Stimulated activated CD4-positive, alpha-beta T cell treated with anti-CD3 and anti-CD28 coated beads, Interleukin-4, amount 100 ng/mL, for 1 hour (primary cell): Measurements from ENCODE around the gene PKHD1.

ENCODE experiments used
- DNase-seq: peaks from one replicate; pipeline ENCODE4 v3.0.0-alpha.2; 2020

Gene PKHD1

GRCh38 chr6:51600514-51600913 is 486.9 kb downstream of the PKHD1 start:
- DNase-seq = no peak

- no peak for DNase-seq
These were observed 489.2 kb downstream of the PKHD1 start for GRCh38 chr6:51598171-51598570.

GRCh38 chr6:51594981-51595380 is 492.4 kb downstream of the PKHD1 start:
- DNase-seq = no peak

GRCh38 chr6:51585264-51585663 is 502.1 kb downstream of the PKHD1 start:
- DNase-seq = no peak

GRCh38 chr6:51584163-51584562 is 503.2 kb downstream of the PKHD1 start:
- no peak for DNase-seq

GRCh38 chr6:51578994-51579393 is 508.4 kb downstream of the PKHD1 start:
- no peak for DNase-seq

GRCh38 chr6:51578362-51578761 is 509.1 kb downstream of the PKHD1 start:
- no peak for DNase-seq

GRCh38 chr6:51574040-51574439 is 513.4 kb downstream of the PKHD1 start:
- DNase-seq = no peak

GRCh38 chr6:51571168-51571567 is 516.2 kb downstream of the PKHD1 start:
- DNase-seq = no peak

GRCh38 chr6:51570168-51570921 is 517.1 kb downstream of the PKHD1 start:
- no peak for DNase-seq

GRCh38 chr6:51569594-51569993 is 517.8 kb downstream of the PKHD1 start:
- DNase-seq = no peak

GRCh38 chr6:51568771-51569170 is 518.6 kb downstream of the PKHD1 start:
- no peak for DNase-seq

- DNase-seq = no peak
These were observed 521.9 kb downstream of the PKHD1 start for GRCh38 chr6:51565472-51565871.
